HG02885 (cell line): ENCODE measurements around the gene PRR14L.
"Not testable (repeated sequence)": the region's sequence is repeated elsewhere in the genome, so short reads cannot be mapped to it uniquely, and the experiment has no call there.

Experiments
- ATAC-seq: cut with Tn5 transposase; IDR thresholded peaks from one replicate; pipeline ENCODE4 v1.9.1; 2021; ENCODE audit warnings: mild to moderate bottlenecking; ENCODE audit not compliant: unreplicated experiment, poor library complexity

PRR14L gene

DNA sequence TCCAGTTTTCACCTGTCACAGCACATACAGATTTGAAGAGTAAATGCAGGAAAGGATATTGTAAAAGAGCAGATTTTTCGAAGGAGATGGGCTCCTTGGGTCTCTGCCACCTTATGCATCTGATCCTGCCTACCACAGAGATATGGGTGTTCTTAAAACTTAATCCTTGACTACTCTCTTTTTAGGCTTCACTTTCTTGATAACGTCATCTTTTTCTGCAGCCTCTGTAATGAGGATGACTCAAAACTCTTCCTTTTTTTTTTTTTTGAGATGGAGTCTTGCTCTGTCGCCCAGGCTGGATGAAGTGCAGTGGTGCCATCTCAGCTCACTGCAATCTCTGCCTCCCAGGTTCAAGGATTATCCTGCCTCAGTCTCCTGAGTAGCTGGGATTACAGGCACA, 7.8 kb downstream of the PRR14L start:
- ATAC-seq = no peak

- not testable (repeated sequence) for ATAC-seq
These were observed 9.6 kb downstream of the PRR14L start for GRCh38 chr22:31740314-31740713.

GRCh38 chr22:31739795-31740201, 10.1 kb downstream of the PRR14L start:
- no peak for ATAC-seq

GRCh38 chr22:31738566-31738965, 11.4 kb downstream of the PRR14L start:
- ATAC-seq = no peak

DNA sequence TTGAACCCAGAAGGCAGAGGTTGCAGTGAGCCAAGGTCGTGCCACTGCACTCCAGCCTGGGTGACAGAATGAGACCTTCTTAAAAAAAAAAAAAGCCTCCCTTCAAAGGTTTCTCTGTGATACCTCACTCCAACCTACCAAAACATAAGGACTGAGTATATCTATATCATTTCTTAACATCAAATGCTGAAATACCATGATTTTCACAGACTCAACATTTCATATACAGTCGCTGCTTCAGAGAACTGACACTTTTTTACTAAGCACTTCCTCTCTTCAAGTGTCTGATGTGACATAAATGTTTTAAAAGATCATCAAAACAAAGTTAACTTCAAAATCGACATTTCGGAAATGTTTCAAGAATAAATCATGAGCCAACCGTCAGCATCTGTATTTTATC, 12.0 kb downstream of the PRR14L start:
- ATAC-seq = no peak

DNA sequence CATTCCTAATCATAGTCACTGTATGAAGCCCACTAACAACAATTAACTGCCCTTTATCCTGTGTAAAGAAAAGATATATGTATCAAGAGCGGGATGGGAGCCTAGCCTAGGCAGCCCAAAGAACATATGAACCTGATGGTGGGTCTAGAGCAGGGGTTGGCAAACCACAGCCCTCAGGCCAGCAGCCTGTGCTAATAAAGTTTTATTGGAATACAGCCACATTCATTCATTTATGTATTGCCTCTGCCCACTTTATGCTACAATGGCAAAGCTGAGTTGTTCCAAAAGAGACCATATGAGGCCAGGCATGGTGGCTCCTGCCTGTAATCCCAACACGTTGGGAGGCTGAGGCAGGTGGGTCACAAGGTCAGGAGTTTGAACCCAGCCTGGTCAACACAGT, 13.5 kb downstream of the PRR14L start:
- ATAC-seq = no peak

GRCh38 chr22:31734512-31734911, 15.4 kb downstream of the PRR14L start:
- ATAC-seq = no peak

GRCh38 chr22:31733580-31734079, 16.3 kb downstream of the PRR14L start:
- no peak for ATAC-seq

DNA sequence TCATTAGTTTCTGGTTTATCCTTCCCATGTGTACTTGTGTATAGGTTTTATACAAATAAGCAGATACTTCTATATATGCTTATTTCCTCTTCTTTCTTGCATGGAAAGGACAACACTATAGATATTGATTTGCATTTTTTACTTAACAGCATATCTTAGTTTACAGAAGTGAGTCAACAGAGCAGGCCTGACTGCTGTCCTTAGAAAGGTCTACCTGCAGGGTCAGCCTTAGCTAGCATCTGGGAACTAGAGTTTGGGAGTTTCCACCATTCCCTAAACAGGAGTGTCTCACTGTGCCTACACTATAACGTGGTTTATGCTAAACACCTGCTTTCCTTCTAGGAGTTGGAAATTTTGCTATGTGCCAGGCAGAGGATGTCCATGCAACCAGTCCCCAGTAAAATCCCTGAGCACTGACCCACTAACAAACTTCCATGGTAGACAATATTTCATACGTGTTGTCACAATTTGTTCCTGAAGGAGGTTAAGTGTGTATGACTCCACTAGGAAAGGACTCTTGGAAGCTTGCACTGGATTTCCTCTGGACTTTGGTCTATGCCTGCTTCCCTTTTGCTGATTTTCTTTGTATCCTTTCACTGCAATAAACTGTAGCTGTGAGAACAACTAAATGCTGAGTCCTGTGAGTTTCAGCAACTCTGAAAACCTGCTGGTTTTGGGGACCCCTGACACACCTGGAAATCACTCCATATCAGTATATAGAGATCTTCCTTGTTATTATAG, 17.7 kb downstream of the PRR14L start:
- ATAC-seq = no peak

GRCh38 chr22:31730344-31730711, 19.6 kb downstream of the PRR14L start:
- ATAC-seq = no peak

GRCh38 chr22:31728857-31729256, 21.1 kb downstream of the PRR14L start:
- no peak for ATAC-seq

GRCh38 chr22:31726692-31727091, 23.2 kb downstream of the PRR14L start:
- no peak for ATAC-seq

DNA sequence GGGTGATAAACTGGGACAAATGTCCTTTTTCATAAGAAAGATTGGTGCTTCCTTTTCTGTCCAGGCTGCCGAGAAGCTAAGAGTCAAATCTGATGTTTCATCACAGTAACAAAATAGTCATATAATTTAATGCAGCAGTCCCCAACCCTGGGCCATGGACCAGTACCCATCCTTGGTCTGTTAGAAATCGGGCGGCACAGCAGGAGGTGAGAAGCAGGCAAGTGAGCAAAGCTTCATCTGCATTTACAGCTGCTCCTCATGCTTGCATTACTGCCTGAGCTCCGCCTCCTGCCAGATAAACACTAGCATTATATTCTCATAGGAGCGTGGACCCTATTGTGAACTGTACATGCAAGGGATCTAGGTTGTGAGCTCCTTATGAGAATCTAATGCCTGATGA, 26.2 kb downstream of the PRR14L start:
- no peak for ATAC-seq

GRCh38 chr22:31719850-31720471, 30.0 kb downstream of the PRR14L start:
- no peak for ATAC-seq

GRCh38 chr22:31715147-31715778, 34.7 kb downstream of the PRR14L start:
- ATAC-seq = no peak

DNA sequence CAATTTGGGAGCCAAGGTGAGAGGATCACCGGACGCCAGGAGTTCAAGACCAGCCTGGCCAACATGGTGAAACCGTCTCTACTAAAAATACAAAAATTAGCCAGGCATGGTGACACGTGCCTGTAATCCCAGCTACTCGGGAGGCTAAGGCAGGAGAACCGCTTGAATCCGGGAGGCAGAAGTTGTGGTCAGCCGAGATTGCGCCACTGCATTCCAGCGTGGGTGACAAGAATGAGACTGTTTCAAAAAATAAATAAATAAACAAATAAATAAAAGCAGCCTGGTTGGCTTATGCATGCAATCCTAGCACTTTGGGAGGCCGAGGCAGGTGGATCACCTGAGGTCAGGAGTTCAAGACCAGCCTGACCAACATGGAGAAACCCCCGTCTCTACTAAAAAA, 38.7 kb downstream of the PRR14L start:
- not testable (repeated sequence) for ATAC-seq

DNA sequence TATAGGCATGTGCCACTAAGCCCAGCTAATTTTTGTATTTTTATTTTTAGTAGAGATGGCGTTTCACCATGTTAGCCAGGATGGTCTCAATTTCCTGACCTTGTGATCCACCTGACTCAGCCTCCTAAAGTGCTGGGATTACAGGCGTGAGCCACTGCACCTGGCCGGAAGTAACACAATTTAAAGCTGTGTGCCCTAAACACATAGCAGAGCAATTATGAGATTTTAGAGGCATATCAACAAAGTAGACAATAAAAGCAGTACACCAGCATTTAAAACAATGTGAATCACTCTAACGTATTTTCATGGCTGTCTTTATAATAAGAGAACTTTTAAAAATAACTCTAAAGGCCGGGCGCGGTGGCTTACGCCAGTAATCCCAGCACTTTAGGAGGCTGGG, 42.4 kb downstream of the PRR14L start:
- ATAC-seq = no peak

DNA sequence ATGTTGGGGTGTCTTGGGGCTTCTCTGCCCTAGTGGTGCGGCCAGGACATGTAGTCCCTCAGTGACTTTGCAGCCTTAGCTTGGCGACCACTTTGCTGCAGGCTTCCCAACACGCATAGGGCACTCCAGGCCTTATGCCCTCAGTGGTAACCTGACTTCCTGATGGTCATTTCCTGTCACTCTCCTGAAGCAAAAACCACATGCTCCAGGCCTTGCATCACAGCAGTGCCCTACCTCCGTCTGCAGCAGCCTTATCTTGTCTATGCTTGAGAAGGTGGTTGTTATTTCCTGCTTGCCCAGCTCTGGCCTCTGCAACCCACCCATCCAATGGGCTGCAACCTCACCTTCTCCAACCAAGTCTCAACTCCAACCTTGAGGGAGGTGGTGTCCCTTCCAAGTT, 54.5 kb downstream of the PRR14L start:
- ATAC-seq = no peak

GRCh38 chr22:31694046-31694445, 55.9 kb downstream of the PRR14L start:
- not testable (repeated sequence) for ATAC-seq

GRCh38 chr22:31692186-31692886, 57.6 kb downstream of the PRR14L start:
- no peak for ATAC-seq

- no peak for ATAC-seq
These were observed 58.5 kb downstream of the PRR14L start for GRCh38 chr22:31691408-31691807.
